ENCODE measurements around the gene YARS1. TPM values are rescaled to one million over a fixed set of nuclear protein-coding genes. Genes with fewer than 3 reads are reported as not detected.

Gene YARS1
- polyA plus RNA-seq, 1 donor from 2014 or later = 49.4 TPM

DNA sequence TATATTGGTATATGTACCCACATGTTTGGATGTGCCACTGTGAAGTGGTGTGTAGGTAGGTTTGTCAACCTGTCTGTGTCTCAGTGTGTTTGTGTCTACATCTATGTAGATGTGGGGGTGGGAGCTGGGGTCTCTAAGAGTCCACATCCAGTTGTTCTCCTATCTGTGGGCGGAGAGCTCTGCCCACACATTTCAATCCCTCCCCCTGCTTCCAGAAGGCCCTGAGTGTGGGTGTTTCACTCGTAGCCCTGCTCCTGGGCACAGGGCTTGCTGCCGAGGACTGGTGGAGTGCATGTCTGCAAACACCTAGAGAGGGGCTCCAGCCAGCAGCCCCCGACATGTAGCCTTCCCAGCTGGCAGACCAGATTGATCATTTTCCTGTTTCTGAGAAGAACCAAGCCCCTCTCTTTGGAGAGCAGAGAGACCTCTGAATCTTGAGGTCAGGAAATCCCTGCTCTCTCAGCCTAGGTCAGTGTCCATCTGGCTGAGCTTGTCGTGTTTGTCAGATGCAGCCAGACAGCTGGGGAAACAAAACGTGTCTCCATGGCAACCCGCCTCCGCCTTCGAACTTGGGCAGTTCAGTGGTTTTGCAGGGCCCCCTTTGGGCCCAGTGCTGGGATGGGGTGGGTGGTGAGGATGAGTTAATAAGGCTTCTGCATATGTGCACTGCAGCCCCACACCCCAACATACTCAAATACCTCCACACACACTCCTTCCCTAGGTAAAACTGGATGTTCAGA is 83.4 kb downstream of the YARS1 start:
- no peak overlapping the region for H3K27ac ChIP-seq (ENCODE audit: low read length)

DNA sequence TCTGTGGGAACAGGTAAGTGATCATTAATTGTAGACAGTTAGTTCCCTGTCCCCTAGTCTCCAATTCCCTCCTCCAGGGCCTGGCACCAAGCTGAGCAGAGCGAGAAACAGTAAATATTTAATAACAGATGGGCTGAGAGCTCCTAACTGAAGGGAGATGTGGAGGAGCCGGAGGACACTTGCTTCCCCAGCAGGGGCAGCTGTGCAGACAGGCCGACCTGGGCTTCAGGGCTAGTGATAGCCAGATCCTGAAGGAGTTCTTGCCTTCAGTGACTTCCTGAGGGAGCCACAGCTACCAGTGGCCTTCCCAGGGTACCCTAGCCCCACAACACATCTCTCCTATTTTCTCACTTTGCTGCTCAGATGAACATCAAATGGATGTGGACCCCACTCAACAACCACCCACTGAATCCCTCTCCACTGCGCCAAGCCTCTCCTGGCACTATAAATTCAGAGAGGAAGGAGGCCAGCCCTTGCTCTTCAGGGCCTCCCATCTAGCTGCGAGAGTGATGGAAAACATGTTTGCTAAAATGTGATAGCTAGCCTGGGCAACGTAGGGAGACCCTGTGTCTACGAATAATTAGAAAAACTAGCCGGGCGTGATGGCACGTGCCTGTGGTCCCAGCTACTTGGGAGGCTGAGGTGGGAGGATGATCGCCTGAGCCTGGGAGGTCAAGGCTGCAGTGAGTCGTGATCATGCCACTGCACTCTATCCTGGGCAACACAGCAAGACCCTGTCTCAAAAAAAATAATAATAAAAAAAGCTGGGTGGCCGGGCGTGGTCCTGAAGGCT is 87.7 kb downstream of the YARS1 start:
- Histone ChIP-seq H3K27me3 (ENCODE audit: insufficient read depth, low read depth, low read length) (no peaks in the 10 kb centered on the region), H2AFZ (ENCODE audit: low read depth, low read length) (no peak overlapping the region), H3F3A (ENCODE audit: insufficient read depth, low read length, poor library complexity, severe bottlenecking) (no peaks in the 10 kb centered on the region), H3K4me3 (ENCODE audit: low read length) (no peak overlapping the region), H3K9me2 (ENCODE audit: insufficient read depth, low read length) (no peaks in the 10 kb centered on the region), H3K4me2 (ENCODE audit: low read length) (no peak overlapping the region), H3K9me3 (ENCODE audit: low read length) (no peaks in the 10 kb centered on the region), H3K36me3 (ENCODE audit: insufficient read depth, low read length) (no peaks in the 10 kb centered on the region), H4K20me1 (ENCODE audit: insufficient read depth) (no peaks in the 10 kb centered on the region), H3K27ac (ENCODE audit: low read length) (no peak overlapping the region), H3K9ac (ENCODE audit: low read length) (no peak overlapping the region), H3K79me2 (replicated peaks; ENCODE audit: insufficient read depth, low read length) (no peaks in the 10 kb centered on the region)
- TF ChIP-seq EZH2 (IDR thresholded peaks at IDR 0.05; ENCODE audit: borderline replicate concordance, insufficient read depth, low read length, poor library complexity, severe bottlenecking) (no peak), EP300 (conservative IDR thresholded peaks at IDR 0.05; ENCODE audit: poor library complexity, severe bottlenecking) (no peak), RAD21 (conservative IDR thresholded peaks at IDR 0.05) (no peak), MXI1 (conservative IDR thresholded peaks at IDR 0.05; ENCODE audit: poor library complexity, severe bottlenecking) (no peak), TAF1 (IDR thresholded peaks at IDR 0.05; ENCODE audit: low read depth) (no peak), SMC3 (conservative IDR thresholded peaks at IDR 0.05; ENCODE audit: poor library complexity) (no peak), POLR2AphosphoS5 (IDR thresholded peaks at IDR 0.05) (no peak)
- TF ChIP-seq, protein P1, sequence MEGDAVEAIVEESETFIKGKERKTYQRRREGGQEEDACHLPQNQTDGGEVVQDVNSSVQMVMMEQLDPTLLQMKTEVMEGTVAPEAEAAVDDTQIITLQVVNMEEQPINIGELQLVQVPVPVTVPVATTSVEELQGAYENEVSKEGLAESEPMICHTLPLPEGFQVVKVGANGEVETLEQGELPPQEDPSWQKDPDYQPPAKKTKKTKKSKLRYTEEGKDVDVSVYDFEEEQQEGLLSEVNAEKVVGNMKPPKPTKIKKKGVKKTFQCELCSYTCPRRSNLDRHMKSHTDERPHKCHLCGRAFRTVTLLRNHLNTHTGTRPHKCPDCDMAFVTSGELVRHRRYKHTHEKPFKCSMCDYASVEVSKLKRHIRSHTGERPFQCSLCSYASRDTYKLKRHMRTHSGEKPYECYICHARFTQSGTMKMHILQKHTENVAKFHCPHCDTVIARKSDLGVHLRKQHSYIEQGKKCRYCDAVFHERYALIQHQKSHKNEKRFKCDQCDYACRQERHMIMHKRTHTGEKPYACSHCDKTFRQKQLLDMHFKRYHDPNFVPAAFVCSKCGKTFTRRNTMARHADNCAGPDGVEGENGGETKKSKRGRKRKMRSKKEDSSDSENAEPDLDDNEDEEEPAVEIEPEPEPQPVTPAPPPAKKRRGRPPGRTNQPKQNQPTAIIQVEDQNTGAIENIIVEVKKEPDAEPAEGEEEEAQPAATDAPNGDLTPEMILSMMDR (IDR thresholded peaks at IDR 0.05; ENCODE audit: poor library complexity, severe bottlenecking) = no peak
- TF ChIP-seq, protein P2, sequence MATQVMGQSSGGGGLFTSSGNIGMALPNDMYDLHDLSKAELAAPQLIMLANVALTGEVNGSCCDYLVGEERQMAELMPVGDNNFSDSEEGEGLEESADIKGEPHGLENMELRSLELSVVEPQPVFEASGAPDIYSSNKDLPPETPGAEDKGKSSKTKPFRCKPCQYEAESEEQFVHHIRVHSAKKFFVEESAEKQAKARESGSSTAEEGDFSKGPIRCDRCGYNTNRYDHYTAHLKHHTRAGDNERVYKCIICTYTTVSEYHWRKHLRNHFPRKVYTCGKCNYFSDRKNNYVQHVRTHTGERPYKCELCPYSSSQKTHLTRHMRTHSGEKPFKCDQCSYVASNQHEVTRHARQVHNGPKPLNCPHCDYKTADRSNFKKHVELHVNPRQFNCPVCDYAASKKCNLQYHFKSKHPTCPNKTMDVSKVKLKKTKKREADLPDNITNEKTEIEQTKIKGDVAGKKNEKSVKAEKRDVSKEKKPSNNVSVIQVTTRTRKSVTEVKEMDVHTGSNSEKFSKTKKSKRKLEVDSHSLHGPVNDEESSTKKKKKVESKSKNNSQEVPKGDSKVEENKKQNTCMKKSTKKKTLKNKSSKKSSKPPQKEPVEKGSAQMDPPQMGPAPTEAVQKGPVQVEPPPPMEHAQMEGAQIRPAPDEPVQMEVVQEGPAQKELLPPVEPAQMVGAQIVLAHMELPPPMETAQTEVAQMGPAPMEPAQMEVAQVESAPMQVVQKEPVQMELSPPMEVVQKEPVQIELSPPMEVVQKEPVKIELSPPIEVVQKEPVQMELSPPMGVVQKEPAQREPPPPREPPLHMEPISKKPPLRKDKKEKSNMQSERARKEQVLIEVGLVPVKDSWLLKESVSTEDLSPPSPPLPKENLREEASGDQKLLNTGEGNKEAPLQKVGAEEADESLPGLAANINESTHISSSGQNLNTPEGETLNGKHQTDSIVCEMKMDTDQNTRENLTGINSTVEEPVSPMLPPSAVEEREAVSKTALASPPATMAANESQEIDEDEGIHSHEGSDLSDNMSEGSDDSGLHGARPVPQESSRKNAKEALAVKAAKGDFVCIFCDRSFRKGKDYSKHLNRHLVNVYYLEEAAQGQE (IDR thresholded peaks at IDR 0.05; ENCODE audit: borderline replicate concordance) = no peak

More for the DNA sequence above, 83.4 kb downstream of the YARS1 start:
- Histone ChIP-seq H3K9ac (ENCODE audit: low read length) (no peak overlapping the region), H3K9me2 (ENCODE audit: insufficient read depth, low read length) (no peaks in the 10 kb centered on the region), H3K36me3 (ENCODE audit: insufficient read depth, low read length) (no peaks in the 10 kb centered on the region), H2AFZ (ENCODE audit: low read depth, low read length) (no peak overlapping the region), H3K4me3 (ENCODE audit: low read length) (no peak overlapping the region), H3K9me3 (ENCODE audit: low read length) (no peaks in the 10 kb centered on the region), H3K4me2 (ENCODE audit: low read length) (no peak overlapping the region), H3F3A (ENCODE audit: insufficient read depth, low read length, poor library complexity, severe bottlenecking) (no peaks in the 10 kb centered on the region), H3K27me3 (ENCODE audit: insufficient read depth, low read depth, low read length) (no peaks in the 10 kb centered on the region), H3K79me2 (replicated peaks; ENCODE audit: insufficient read depth, low read length) (no peaks in the 10 kb centered on the region), H4K20me1 (ENCODE audit: insufficient read depth) (no peaks in the 10 kb centered on the region)
- TF ChIP-seq MXI1 (conservative IDR thresholded peaks at IDR 0.05; ENCODE audit: poor library complexity, severe bottlenecking) = no peak
- TF ChIP-seq, protein P1 (IDR thresholded peaks at IDR 0.05; ENCODE audit: poor library complexity, severe bottlenecking) = no peak
- TF ChIP-seq EP300 (conservative IDR thresholded peaks at IDR 0.05; ENCODE audit: poor library complexity, severe bottlenecking) = no peak
- TF ChIP-seq RAD21 (conservative IDR thresholded peaks at IDR 0.05) = no peak
- TF ChIP-seq EZH2 (IDR thresholded peaks at IDR 0.05; ENCODE audit: borderline replicate concordance, insufficient read depth, low read length, poor library complexity, severe bottlenecking) = no peak
- no peak for TF ChIP-seq POLR2AphosphoS5 (IDR thresholded peaks at IDR 0.05)

Data from neural cell (in vitro differentiated cells).